AG08396 (cell line): ENCODE results near the gene FKBP7.
A peak's percentile ranks its signal among the peaks of the same experiment; 100 is the strongest.
"Not testable (repeated sequence)": the region's sequence is repeated elsewhere in the genome, so short reads cannot be mapped to it uniquely, and the experiment has no call there.

Experiments
- DNase-seq: peaks from one replicate; pipeline ENCODE4 v3.0.0; 2012; ENCODE audit warnings: low spot score, mixed read lengths

FKBP7 gene

GRCh38 chr2:178478439-178479274 lies at the start of gene FKBP7:
Gene FKBP7, minus strand, starts transcription at chr2:178478600. Its CDS starts 101 bp downstream, at chr2:178478499.
- DNase-seq: peak; percentile 88

GRCh38 chr2:178527592-178527991 lies 49.2 kb upstream of the FKBP7 start:
- DNase-seq: no peak

- no peak for DNase-seq
These were observed 47.9 kb upstream of the FKBP7 start for GRCh38 chr2:178526256-178526655.

- not testable (repeated sequence) for DNase-seq
These were observed 47.1 kb upstream of the FKBP7 start for GRCh38 chr2:178525460-178525859.

GRCh38 chr2:178525010-178525409 lies 46.6 kb upstream of the FKBP7 start:
- DNase-seq: not testable (repeated sequence)

GRCh38 chr2:178523596-178524134 lies 45.3 kb upstream of the FKBP7 start:
- no peak for DNase-seq

GRCh38 chr2:178522950-178523595 lies 44.7 kb upstream of the FKBP7 start:
- peak; percentile 62 for DNase-seq

- DNase-seq: no peak
These were observed 43.1 kb upstream of the FKBP7 start for GRCh38 chr2:178521304-178522150.

- DNase-seq: no peak
These were observed 39.1 kb upstream of the FKBP7 start for GRCh38 chr2:178517496-178517895.

GRCh38 chr2:178514664-178515063 lies 36.3 kb upstream of the FKBP7 start:
- peak; percentile 22 for DNase-seq

- no peak for DNase-seq
These were observed 35.5 kb upstream of the FKBP7 start for GRCh38 chr2:178513876-178514275.

GRCh38 chr2:178512484-178512883 lies 34.1 kb upstream of the FKBP7 start:
- DNase-seq: no peak

- DNase-seq: no peak
These were observed 32.0 kb upstream of the FKBP7 start for GRCh38 chr2:178510384-178510783.

- no peak for DNase-seq
These were observed 30.2 kb upstream of the FKBP7 start for GRCh38 chr2:178508646-178509045.

- no peak for DNase-seq
These were observed 28.5 kb upstream of the FKBP7 start for GRCh38 chr2:178506949-178507348.

GRCh38 chr2:178506524-178506923 lies 28.1 kb upstream of the FKBP7 start:
- no peak for DNase-seq

- DNase-seq: no peak
These were observed 27.7 kb upstream of the FKBP7 start for GRCh38 chr2:178506101-178506500.

GRCh38 chr2:178502751-178503150 lies 24.4 kb upstream of the FKBP7 start:
- no peak for DNase-seq

- no peak for DNase-seq
These were observed 21.2 kb upstream of the FKBP7 start for GRCh38 chr2:178499640-178500039.

- no peak for DNase-seq
These were observed 19.7 kb upstream of the FKBP7 start for GRCh38 chr2:178498137-178498536.

GRCh38 chr2:178496049-178496448 lies 17.6 kb upstream of the FKBP7 start:
- DNase-seq: no peak

GRCh38 chr2:178491612-178492011 lies 13.2 kb upstream of the FKBP7 start:
- DNase-seq: no peak
